NB4 (cell line): ENCODE results near the gene TRAPPC12.

Source experiments
- POLR2A ChIP-seq: IDR thresholded peaks from 2 replicates; pipeline ENCODE4 v1.6.1; 2011; ENCODE audit warnings: mild to moderate bottlenecking; ENCODE audit not compliant: insufficient read length; ENCODE audit errors: extremely low read depth
- TF ChIP-seq, protein P1 (sequence below): IDR thresholded peaks from one replicate; pipeline ENCODE4 v1.5.1; 2012; ENCODE audit warnings: low read depth, low read length

GRCh38 chr2:3516831-3517230, 137.3 kb downstream of the TRAPPC12 start:
- TF ChIP-seq, protein P1, sequence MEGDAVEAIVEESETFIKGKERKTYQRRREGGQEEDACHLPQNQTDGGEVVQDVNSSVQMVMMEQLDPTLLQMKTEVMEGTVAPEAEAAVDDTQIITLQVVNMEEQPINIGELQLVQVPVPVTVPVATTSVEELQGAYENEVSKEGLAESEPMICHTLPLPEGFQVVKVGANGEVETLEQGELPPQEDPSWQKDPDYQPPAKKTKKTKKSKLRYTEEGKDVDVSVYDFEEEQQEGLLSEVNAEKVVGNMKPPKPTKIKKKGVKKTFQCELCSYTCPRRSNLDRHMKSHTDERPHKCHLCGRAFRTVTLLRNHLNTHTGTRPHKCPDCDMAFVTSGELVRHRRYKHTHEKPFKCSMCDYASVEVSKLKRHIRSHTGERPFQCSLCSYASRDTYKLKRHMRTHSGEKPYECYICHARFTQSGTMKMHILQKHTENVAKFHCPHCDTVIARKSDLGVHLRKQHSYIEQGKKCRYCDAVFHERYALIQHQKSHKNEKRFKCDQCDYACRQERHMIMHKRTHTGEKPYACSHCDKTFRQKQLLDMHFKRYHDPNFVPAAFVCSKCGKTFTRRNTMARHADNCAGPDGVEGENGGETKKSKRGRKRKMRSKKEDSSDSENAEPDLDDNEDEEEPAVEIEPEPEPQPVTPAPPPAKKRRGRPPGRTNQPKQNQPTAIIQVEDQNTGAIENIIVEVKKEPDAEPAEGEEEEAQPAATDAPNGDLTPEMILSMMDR: no peak
- no peak for TF ChIP-seq POLR2A
